NCI-H1048 (cell line): ENCODE results near the gene DIAPH2.
"Not testable (repeated sequence)": the region's sequence is repeated elsewhere in the genome, so short reads cannot be mapped to it uniquely, and the experiment has no call there.

Experiments
- DNase-seq: peaks from one replicate; lab custom pipeline; 2025; lab: John Stamatoyannopoulos, UW

Gene DIAPH2

DNA sequence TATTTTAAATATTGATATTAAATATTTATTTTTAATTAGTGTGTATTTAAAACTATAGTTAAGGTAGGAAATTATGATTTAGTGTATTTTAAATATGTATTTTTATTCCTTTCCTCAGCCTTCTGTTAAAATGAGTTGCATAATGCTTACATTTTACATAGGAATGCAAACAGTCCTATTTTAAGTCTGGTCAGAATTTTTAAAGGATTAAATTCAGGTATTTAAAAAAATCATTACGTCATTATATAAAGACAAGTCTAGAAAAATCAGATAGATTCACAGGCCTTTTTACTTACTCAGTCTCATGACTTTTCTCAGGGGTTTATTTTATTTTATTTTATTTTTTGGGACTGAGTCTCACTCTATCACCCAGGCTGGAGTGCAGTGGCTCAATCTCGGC is 148.7 kb downstream of the DIAPH2 start:
- no peak for DNase-seq

DNA sequence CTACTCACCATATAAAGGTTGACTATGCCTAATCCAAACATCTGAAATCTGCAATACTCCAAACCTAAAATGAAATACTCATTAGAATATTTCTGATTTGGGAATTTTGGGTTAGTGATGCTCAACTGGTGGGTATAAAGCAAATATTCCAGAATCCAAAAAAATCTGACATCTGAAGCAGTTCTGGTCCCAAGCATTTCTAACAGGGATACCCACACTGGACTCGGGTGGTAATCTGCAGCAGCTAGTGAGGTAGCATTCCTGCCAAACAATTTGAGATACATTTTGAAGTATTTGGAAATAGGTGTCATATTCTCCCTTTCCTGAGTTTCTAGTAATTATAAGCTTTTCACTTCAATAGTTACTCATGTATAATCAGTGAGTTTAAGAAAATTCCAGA is 149.5 kb downstream of the DIAPH2 start:
- no peak for DNase-seq

DNA sequence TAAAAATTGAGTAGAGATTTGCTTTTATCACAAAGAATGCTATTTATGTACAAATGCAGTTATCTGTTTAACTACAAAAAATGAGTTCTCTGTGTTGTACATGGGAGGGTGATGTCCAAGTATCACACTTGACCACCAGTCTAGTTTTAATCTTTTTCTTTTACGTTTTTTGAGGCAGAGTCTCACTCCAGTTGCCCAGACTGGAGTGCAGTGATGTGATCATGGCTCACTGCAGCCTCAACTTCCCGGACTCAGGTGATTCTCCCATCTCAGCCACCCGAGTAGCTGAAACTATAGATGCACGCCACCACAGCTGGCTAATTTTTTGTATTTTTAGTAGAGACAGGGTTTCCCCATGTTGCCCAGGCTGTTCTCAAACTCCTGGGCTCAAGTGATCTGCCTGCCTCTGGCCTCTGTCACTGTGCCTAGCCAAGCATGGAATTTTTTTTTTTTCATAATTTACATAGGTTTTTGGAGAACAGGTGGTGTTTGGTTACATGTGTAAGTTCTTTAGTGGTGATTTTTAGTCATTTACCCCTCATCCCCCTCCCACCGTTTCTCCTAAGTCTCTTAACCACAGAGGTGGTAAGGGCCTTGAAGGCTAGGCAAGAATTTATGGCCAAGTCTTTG is 151.1 kb downstream of the DIAPH2 start:
- DNase-seq, result no peak

DNA sequence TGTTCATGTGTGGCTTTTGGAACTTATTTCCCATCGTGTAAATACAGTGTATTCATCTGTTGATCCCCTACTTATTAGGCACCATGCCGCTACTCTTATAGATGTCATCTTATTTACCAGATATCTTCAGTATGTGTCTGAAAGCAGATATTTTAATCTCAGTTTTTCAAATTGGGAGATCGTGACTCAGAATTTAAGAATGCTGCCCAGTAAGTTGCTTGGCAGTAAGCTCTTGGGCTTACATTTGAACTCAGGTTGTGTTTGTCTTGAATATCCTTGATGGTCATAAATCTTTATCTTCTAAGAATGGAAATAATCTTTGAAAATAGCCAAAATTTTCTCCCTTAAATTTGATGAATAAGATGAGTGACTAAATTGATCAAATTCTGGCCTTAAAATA is 153.2 kb downstream of the DIAPH2 start:
- DNase-seq, result no peak

DNA sequence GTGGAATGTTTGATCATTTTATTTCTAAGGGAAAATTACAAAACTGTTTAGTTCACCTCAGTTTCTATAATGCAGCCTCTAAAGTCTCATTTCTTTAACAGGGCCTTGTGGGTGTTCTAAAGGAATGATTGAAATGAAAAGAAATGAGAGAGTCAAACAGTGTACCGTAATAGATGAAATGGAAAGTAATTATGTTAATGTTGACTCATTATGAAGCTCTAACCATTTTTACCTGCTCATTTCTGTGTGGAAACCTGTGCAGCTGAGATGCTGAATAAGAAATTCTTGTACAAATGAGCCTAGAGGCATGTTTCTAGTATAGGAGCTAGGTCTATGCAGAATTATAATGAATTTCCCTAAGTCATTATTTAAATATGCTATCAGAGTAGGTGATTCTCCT is 153.9 kb downstream of the DIAPH2 start:
- DNase-seq, result no peak

DNA sequence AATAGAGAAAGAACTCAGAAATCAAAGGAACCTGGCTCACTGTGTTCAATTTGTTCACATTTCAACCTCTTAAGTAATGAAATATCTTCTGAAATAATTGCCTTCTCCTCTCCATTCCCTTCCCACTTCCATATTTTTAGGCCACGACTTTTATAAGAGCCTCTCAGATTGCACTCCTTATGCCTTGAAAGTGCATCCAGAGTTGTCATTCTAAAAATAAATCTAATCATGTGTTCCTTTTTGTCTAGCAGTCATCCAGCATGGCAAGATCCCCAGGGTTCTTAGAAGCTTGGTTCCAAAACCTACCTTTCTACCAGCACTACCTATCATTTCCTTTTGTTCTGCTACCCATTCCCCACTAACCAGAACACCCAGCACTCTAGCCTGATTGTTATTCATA is 156.7 kb downstream of the DIAPH2 start:
- DNase-seq, result no peak

DNA sequence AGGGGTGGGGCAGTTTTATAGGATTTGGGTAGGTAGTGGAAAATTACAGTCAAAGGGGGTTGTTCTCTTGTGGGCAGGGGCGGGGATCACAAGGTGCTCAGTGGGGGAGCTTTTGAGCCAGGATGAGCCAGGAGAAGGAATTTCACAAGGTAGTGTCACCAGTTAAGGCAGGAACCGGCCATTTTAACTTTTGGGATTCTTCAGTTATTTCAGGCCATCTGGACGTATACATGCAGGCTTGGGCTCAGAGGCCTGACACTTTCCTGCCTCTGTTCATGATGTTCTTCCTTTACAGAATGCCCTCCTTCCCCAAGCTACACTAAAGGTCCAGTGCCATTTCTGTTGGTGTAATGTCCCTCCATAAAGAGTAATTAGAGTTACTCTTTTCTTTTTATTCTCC is 157.2 kb downstream of the DIAPH2 start:
- DNase-seq, result not testable (repeated sequence)

DNA sequence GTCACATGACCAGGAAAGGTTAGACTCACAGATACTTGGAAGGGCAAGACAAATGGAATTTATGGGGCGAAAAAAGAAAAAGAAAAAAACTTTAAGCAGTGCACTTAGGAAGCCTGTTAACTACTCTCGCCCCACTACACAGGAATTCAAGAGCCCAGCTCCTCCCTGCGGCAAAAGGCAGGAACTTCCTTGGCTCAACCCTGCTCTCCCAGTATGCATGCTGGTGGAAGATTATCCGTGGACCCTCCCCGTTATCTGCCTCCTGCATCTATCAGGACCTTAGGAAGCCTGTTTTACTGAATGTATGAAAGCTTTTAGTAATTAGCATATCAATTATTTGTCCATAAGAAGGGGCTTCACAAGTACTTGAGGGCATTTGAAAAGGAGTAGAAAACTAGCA is 158.9 kb downstream of the DIAPH2 start:
- no peak for DNase-seq

DNA sequence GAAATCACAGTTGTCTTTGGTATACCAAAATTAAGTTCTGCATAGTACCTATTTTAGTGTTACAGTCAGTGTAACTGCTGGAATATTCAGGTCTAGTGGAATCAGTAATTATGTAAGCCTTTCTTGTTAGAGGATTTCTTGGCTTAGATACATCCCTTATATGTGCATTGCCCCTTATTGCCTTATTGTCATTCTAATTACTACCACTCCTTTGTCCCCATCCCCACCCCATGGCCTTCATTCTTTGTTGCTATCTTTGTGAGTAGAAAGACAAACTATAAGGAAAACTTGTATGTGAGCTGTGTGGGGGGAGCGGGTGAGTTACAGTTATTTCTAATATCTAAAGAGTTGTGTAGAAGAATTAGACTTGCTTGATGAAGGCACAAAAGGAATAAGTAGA is 162.2 kb downstream of the DIAPH2 start:
- no peak for DNase-seq

DNA sequence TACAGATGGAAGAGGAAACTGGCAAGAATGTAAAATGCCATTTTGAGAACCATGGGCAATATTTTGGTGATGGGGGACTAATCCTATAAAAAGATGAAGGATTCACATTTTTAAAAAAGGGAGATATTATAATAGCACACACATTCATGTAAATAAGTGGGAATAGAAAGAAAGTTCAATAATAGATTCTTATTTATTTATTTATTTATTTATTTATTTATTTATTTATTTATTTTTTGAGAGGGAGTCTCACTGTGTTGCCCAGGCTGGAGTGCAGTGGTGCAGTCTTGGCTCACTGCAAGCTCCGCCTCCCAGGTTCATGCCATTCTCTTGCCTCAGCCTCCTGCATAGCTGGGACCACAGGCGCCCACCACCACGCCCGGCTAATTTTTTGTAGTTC is 174.8 kb downstream of the DIAPH2 start:
- DNase-seq, result not testable (repeated sequence)

DNA sequence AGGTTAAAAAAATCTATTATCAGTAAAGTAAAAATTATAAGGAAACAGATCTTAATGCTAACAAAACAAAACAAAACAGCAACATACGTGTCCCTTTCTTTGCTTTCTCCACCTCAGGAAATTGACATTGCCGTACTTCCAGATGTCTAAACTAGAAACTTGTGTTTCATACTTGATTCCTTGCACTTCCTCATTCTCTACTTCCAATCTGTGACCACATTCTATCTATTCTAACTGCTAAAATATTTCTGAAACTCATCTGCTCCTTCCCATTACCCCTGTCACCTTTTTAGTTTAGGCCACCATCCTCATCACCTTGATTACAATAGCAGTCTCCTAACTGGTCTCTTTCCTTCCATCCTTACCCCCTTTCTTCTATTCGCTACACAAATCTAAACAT is 176.6 kb downstream of the DIAPH2 start:
- no peak for DNase-seq

DNA sequence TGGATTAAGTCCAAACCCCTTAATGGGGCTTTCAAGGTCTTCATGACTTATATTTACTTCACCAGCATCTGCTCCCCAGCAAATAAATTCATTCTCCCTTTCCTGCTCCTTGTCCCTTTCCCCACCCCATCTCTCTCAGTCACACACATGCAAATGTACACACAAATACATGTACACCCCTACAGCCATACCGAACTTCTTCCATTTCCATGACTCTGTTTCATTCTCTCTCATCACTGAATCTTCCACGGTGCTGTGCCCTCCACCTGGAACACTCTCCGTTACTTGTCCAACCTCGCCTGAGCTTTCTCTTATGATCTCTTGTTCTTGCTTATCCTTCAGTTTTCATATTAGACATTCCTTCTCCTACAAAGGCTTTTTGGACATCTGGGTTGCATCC is 177.0 kb downstream of the DIAPH2 start:
- DNase-seq, result no peak

DNA sequence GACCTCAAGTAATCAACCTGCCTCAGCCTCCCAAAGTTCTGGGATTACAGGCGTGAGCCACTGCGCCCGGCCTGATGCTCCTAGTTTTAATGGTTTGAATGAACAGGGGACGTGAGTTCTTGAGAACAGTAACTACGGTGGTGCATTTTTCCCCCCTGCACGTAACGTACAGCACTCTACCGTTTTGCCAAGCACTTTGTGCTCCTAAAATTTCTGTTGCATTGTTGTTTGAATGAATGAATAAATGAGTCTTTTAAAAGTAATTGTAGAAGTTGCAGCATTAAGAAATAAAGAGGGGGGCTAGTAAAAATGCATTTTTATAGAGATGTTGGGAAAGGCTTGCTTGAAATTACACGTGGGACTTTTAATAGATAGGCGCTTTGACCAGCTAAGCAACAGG is 199.0 kb downstream of the DIAPH2 start, which contains the start of gene RPA4:
RPA4 (plus strand) TSS at position 301 of the 400 bp plus-strand sequence. CDS start 403 bp downstream, outside the sequence.
- no peak for DNase-seq

DNA sequence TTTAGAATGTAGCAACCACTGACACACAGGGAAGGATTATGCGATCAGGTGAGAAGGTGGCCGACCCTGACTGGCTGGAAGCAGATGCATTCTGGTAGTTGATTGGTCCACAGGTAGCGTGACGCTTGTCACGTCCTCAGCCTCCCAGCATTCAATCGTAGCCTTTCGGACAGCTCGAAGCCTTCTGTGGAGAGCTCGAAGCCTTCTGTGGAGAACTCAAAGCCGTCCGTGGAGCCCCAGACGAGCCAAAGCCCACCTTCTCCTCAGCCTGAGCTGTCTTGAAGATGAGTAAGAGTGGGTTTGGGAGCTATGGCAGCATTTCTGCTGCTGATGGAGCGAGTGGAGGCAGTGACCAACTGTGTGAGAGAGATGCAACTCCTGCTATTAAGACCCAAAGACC is 199.4 kb downstream of the DIAPH2 start:
- DNase-seq, result no peak

DNA sequence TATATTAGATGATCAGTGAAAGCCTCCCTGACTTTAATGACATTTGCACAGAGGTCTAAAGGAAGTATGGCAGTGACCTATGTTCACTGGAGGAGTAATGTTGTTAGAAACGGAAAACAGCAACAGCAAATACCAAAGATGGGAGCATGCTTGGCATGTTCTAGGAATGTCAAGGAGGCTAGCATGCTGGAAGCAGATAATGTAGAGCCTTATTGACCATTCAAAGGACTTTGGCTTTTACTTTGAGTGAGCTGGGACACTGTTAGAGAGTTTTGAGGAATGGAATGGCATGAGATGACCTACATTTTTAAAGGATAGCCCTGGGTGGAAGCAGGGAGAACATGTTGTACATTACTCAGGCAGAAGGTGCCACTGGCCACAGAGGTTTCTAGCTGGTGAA is 205.1 kb downstream of the DIAPH2 start:
- no peak for DNase-seq

DNA sequence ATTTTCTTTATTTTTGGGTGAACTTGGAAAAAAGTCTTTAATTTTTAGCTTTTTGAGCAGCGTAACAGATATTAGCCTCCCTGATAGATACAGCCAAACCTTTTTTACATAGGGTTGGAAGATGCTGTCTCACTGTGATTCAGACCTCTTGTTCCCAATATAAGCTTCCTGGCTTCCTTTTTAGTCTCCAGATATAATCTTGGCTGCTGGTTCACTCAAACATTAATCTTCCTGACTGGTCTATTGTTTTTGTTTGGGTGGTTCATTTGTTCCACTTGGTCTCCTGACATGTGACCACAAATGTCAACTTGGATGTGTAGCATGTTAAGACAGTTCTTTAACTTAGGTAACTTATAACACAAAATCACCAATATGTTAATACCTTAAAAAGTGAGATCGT is 222.1 kb downstream of the DIAPH2 start:
- DNase-seq, result no peak

DNA sequence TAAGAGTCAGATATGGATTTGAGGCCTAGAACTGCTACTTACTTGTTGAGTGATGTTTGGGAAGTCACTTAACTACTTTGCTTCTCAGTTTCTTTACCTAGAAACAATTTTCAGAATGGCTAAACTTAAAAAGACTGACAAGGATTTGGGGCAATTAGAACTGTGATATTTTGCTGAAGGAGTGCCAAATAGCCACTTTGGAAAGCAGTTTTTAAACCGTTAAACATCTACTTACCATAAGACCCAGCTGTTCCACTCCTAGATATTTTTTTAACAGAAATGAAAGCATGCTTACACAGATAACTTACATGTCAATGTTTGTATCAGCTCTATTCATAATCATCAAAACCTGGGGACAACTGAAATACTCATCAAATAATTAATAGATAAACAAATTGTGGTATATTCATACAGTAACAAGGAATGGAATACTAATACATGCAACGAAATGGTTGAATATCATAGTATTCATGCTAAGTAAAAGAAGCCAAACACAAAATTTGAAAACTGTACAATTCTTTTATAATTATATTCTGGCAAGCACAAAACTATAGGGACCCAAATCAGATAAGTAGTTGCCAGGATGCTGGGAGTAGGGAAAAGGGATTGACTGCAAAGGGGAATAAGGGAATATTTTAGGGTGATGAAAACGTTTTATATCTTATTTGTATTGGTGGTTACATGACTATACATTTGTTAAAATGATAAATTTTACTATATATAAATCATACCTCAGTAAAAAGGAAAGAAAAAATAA is 223.1 kb downstream of the DIAPH2 start:
- DNase-seq, result no peak

DNA sequence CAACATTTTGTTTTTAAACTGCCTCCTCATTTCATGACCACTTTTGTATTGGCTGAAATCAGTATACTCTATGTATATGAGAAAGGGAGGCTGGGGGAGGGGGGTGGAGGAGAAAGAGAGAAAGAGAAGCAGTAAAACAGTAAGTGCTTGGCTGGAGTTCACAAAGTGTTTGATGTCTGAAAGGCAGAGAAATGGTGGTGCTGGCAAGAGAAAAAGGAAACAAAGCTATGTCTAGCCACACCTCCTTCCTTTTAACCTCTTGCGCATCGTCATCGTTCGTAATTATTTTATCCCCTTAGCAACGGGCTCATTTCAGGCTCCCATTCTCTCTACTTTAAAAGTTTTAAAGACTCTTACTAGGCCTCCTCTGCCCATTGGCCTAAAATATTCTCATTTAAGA is 224.6 kb downstream of the DIAPH2 start:
- DNase-seq, result no peak

DNA sequence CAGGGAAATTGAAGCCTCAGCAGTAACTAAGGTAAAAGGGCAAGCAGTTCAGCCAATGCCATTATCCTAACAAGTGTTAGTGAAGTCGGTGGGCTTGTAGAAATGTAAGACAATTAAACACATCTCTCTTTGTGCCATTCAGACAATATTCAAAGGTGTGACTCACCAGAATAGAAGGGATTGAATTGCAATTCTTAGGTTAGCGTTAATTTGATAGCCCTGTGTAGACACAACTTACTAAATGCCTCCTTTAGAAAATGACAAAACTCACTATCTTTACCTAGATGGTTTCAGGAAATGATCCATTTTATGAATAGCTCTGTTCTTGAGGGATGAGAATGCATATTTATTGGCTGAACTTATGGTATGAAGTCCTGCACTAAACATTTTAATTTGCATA is 234.2 kb downstream of the DIAPH2 start:
- no peak for DNase-seq

DNA sequence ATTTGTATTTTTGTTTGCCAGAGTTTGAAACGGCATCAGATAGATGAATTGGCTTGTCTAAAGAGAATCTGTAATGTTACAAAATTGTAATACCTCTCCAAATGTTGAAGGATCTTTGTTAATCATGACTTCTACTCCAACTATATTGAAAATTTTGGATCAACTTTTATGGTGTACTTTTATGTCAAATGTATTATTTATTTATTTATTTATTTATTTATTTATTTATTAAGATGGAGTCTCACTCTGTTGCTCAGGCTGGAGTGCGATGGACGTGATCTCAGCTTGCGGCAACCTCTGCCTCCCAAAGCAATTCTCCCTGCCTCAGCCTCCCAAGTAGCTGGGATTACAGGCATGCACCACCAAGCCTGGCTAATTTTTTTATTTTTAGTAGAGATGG is 235.0 kb downstream of the DIAPH2 start:
- no peak for DNase-seq

DNA sequence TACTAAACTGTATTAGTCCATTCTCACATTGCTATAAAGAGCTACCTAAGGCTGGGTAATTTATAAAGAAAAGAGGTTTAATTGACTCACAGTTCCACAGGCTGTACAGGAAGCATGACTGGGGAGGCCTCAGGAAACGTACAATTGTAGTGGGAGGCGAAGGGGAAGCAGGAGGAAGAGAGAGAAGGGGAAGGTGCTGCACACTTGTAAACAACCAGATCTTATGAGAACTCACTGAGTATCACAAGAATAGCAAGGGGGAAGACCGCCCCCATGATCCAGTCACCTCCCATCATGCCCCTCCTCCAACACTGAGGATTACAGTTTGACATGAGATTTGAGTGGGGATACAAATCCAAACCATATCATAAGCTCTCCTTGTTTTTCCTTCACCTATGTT is 239.9 kb downstream of the DIAPH2 start:
- no peak for DNase-seq

DNA sequence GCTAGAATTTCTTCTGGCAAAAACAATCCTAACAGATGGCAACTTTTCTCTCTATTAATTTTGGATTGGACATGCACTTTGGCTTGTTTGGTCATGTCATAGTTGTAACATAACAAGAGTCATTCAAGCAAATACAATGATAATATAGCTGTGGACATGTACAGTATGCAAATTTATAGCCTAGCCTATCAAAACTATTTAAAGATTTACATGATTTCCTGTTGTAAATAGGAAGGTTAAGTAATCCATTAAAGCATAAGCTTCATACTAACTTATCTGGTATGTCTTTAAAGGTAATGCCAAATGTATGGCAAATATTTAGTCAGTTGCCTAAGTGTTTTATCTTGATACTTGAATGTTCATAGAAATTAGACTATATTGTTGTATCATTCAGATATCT is 244.4 kb downstream of the DIAPH2 start:
- no peak for DNase-seq

DNA sequence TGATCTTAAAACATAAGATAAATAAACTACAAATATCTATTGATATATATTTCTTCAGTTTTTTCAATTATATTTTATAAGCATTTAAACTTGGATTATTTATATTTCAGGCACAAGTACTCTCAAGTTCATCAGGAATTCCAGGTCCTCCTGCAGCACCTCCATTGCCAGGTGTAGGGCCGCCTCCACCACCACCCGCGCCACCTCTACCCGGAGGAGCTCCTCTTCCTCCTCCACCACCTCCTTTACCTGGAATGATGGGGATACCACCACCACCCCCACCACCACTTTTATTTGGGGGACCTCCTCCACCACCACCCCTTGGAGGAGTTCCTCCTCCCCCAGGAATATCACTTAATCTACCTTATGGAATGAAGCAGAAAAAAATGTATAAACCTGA is 273.1 kb downstream of the DIAPH2 start:
- DNase-seq, result no peak

DNA sequence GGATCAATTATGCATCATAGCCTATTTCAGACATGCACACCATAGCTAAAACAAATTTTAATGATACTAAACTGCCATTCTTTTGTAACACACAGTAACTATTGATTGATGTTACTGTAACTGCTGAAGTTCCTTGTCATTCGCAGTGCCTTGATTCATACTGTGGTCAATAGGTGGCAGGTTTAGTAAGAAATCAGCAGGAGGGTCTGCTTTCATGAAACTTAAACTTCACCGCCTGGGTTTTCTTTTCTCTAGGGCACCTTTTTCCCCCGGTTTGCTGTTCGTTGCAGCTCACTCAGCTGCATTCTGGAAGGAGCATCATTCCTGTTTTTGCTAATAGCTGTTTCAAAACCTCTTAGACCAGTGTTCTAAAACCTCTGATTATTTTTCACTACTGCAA is 287.2 kb downstream of the DIAPH2 start:
- DNase-seq, result no peak
